Pancreas (tissue), 10 donors: ENCODE data around the gene DGUOK. TPM values are rescaled to one million over a fixed set of nuclear protein-coding genes. Genes with fewer than 3 reads are reported as not detected.

Experiments
- ATAC-seq, 4 donors: fragments of 200-7000 bp; cut with Tn5 transposase; one replicate each; pipeline versions ENCODE4 v1.8.0 to v1.9.1; 2020; ENCODE audit warnings: mild to moderate bottlenecking in 4 of 4, moderate library complexity in 4 of 4
- DNase-seq, 6 donors: peaks; one replicate each; pipeline ENCODE4 v3.0.0-alpha.2; 2020
- FAIRE-seq: peaks from 2 replicates; lab custom pipeline; 2012; peaks lifted over from hg19 to GRCh38; lab: Jason Lieb, UNC
- H3K27ac ChIP-seq, 4 donors: fragments of 200-600 bp; sonication (generic); 1 replicate in 3 of 4; 2 replicates in 1 of 4; pipeline versions ENCODE4 v1.5.0 to v1.8.0; 2020
- H3K27me3 ChIP-seq, 4 donors: fragments of 200-600 bp; one replicate each; pipeline ENCODE4 v1.8.0; 2021
- H3K36me3 ChIP-seq, 3 donors: fragments of 200-600 bp; sonication (generic) in 1 of 3; one replicate each; pipeline versions ENCODE4 v1.5.0 to v1.8.0; 2020 to 2021
- H3K4me1 ChIP-seq, 3 donors: fragments of 200-600 bp; one replicate each; pipeline ENCODE4 v1.8.0; 2021
- H3K4me3 ChIP-seq, 4 donors: fragments of 200-600 bp; sonication (generic) in 2 of 4; one replicate each; pipeline versions ENCODE4 v1.5.0 to v1.8.0; 2020 to 2021
- H3K9me3 ChIP-seq, 4 donors: fragments of 200-600 bp; one replicate each; pipeline ENCODE4 v1.8.0; 2021
- WGBS, 2 donors: extraction: QIAGEN DNeasy Blood & Tissue Kit; methylation state at CpG; one replicate each; pipeline ENCODE4 v1.1.7; 2013; 5-methylcytosine and 5-hydroxymethylcytosine counted together
- intact Hi-C, 3 donors: fragments of 100-400 bp; cut with DNase I; formaldehyde crosslinking; loops; one replicate each; pipeline versions ENCODE4 v1.11.1 to v1.14.2; 2022
- polyA plus RNA-seq, 2 donors: library from polyadenylated mRNA; stranded (reverse); fragments of 200-250 nt; gene quantifications; one replicate each; pipeline ENCODE4 v1.2.3, GENCODE V29; 2013
- total RNA-seq, 6 donors: library from RNA; stranded (reverse); fragmentation: NEBNext Ultra II Directional in 4 of 6; extraction: Animal tissue kit (Norgen Biotek cat#: 25700) in 4 of 6; gene quantifications; one replicate each; pipeline versions ENCODE4 v1.2.1 to v1.2.4, GENCODE V29; 2021 to 2023
- TF ChIP-seq, protein P1 (sequence below), 4 donors: fragments of 200-600 bp; sonication (generic) in 3 of 4; IDR thresholded peaks; one replicate each; pipeline versions ENCODE4 v1.5.0 to v1.8.0; 2021; ENCODE audit warnings: antibody characterized with exemption in 4 of 4
- donor health status: healthy with polysubstance abuse.
- donor health status: DM: no; HTN: no; CAD: no; lungs with moderate emphysema.
- donor health status: DM: no; HTN: no; CAD: no.
- donor health status: control.
- donor health status: control.
- donor health status: Bipolar disorder and iron deficiency.
- donor health status: DM: yes; HTN: yes; CAD: no.
- donor health status: DM: no; HTN: no; CAD: no.
- donor health status: DM: no; HTN: no; CAD: no.
- donor health status: DM: yes; HTN: yes; CAD: no.

The DGUOK gene
- total and polyA plus RNA-seq, 8 donors, result 13.1 to 47.0 (median 17.3) TPM

- DNase-seq (peak in 1 of 6 donors; percentile 27), ATAC-seq (peak in 2 of 4 donors; percentile 46 to 69), FAIRE-seq (no peak)
- Histone ChIP-seq H3K36me3 (no peaks in the 10 kb centered on the region), H3K9me3 (no peaks in the 10 kb centered on the region), H3K27ac (no peak overlapping the region), H3K4me3 (no peak overlapping the region), H3K4me1 (no peaks in the 10 kb centered on the region), H3K27me3 (no peaks in the 10 kb centered on the region)
- TF ChIP-seq, protein P1, sequence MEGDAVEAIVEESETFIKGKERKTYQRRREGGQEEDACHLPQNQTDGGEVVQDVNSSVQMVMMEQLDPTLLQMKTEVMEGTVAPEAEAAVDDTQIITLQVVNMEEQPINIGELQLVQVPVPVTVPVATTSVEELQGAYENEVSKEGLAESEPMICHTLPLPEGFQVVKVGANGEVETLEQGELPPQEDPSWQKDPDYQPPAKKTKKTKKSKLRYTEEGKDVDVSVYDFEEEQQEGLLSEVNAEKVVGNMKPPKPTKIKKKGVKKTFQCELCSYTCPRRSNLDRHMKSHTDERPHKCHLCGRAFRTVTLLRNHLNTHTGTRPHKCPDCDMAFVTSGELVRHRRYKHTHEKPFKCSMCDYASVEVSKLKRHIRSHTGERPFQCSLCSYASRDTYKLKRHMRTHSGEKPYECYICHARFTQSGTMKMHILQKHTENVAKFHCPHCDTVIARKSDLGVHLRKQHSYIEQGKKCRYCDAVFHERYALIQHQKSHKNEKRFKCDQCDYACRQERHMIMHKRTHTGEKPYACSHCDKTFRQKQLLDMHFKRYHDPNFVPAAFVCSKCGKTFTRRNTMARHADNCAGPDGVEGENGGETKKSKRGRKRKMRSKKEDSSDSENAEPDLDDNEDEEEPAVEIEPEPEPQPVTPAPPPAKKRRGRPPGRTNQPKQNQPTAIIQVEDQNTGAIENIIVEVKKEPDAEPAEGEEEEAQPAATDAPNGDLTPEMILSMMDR (IDR thresholded peaks at IDR 0.05), result no peak
- intact Hi-C loops, result no loop called here
- WGBS, 2 donors, result 58 to 67% methylated on average over 15 of the region's 15 CpGs
These were observed 30.1 kb upstream of the DGUOK start for GRCh38 chr2:73896362-73897239.

GRCh38 chr2:73897240-73897583 lies 29.5 kb upstream of the DGUOK start:
- Histone ChIP-seq H3K27ac (no peak overlapping the region), H3K4me1 (no peaks in the 10 kb centered on the region), H3K9me3 (no peaks in the 10 kb centered on the region), H3K4me3 (no peak overlapping the region), H3K27me3 (no peaks in the 10 kb centered on the region), H3K36me3 (no peaks in the 10 kb centered on the region)
- no peak for FAIRE-seq
- intact Hi-C loops, result no loop called here
- TF ChIP-seq, protein P1 (IDR thresholded peaks at IDR 0.05), result no peak
- ATAC-seq, result no peak
- 52 to 55% methylated on average over 4 of the region's 4 CpGs for WGBS, 2 donors
- DNase-seq, result no peak

GRCh38 chr2:73897934-73898333 lies 28.7 kb upstream of the DGUOK start:
- DNase-seq (no peak), ATAC-seq (no peak), FAIRE-seq (no peak)
- Histone ChIP-seq H3K4me1 (no peaks in the 10 kb centered on the region), H3K27ac (no peak overlapping the region), H3K27me3 (no peaks in the 10 kb centered on the region), H3K9me3 (no peaks in the 10 kb centered on the region), H3K36me3 (no peaks in the 10 kb centered on the region), H3K4me3 (no peak overlapping the region)
- TF ChIP-seq, protein P1 (IDR thresholded peaks at IDR 0.05), result no peak
- WGBS, 2 donors, result 62 to 63% methylated on average over 6 of the region's 6 CpGs
- intact Hi-C loops, result no loop called here

- Histone ChIP-seq H3K36me3 (no peaks in the 10 kb centered on the region), H3K9me3 (no peaks in the 10 kb centered on the region), H3K27ac (no peak overlapping the region), H3K4me1 (no peaks in the 10 kb centered on the region), H3K4me3 (no peak overlapping the region), H3K27me3 (no peaks in the 10 kb centered on the region)
- TF ChIP-seq, protein P1 (IDR thresholded peaks at IDR 0.05), result no peak
- DNase-seq, result no peak
- intact Hi-C loops, result no loop called here
- FAIRE-seq, result no peak
- no peak for ATAC-seq
- WGBS, 2 donors, result 77 to 78% methylated on average over 8 of the region's 8 CpGs
These were observed 26.8 kb upstream of the DGUOK start for GRCh38 chr2:73899801-73900336.

- H3K27ac ChIP-seq, result no peak overlapping the region
- ATAC-seq (no peak), FAIRE-seq (no peak), DNase-seq (no peak)
- 80 to 82% methylated on average over 9 to 10 of the region's 10 CpGs for WGBS, 2 donors
- no peak overlapping the region for H3K4me3 ChIP-seq
- intact Hi-C loops, result no loop called here
- H3K4me1 ChIP-seq, result no peaks in the 10 kb centered on the region
- H3K9me3 ChIP-seq, result no peaks in the 10 kb centered on the region
- H3K36me3 ChIP-seq, result no peaks in the 10 kb centered on the region
- TF ChIP-seq, protein P1 (IDR thresholded peaks at IDR 0.05), result no peak
- no peaks in the 10 kb centered on the region for H3K27me3 ChIP-seq
These were observed 25.5 kb upstream of the DGUOK start for GRCh38 chr2:73901143-73901542.
